ENCODE measurements around the gene COL6A1. TPM values are rescaled to one million over a fixed set of nuclear protein-coding genes. Genes with fewer than 3 reads are reported as not detected.

The COL6A1 gene
- total and polyA plus RNA-seq, 2 of the 13 experiments (the other 11 are each of a cell fraction or from before 2014, with no cell fraction given): 3.1 to 4.8 TPM

DNA sequence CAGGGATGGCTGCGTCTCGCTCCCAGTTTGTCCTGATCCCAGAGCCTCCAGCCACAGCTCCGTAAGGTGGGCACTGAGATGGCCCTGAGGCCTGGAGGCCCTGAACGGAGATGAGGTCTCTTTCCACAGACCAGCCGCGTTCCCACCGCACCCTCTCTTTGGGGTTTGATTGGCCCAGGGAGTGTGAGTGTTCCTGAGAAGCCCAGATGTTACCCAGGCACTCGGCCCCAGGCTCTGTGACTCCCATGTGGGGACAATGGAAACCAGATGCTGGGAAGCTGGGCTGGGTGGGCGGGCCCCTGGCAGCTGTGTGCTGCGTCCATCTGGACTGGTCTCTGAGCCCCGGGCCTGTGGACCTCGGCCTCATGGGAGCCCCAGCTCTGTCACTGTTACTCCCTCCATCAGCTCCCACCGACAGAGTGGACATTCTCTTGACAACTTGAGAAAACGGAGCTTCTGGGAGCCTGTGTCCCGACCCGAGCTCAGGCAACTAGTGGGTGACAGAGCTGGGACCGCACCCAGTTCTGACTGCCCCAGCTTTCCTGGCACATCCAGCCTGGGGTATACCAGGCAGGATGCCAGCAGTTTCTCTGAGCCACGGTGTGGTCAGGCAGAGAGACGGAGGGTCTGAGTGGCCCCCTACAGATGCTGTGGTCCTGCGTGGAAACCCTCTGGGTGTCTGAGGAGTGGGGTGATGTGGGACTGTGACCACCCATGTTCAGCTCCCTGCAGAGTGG, 9.8 kb upstream of the COL6A1 start:
- H3K27ac ChIP-seq (ENCODE audit: extremely low read length, insufficient read depth, low read length): no peak overlapping the region
- no peak overlapping the region for H2AFZ ChIP-seq (ENCODE audit: low read length)
- TF ChIP-seq EEA1 (CRISPR knock-in tag; IDR thresholded peaks at IDR 0.05; ENCODE audit: borderline replicate concordance) (no peak), SALL1 (CRISPR knock-in tag; IDR thresholded peaks at IDR 0.05) (no peak), ZNF256 (CRISPR knock-in tag; conservative IDR thresholded peaks at IDR 0.05) (no peak), ZNF781 (CRISPR knock-in tag; IDR thresholded peaks at IDR 0.05; ENCODE audit: borderline replicate concordance, not compliant biosample characterization) (no peak), ZNF230 (CRISPR knock-in tag; IDR thresholded peaks at IDR 0.05) (no peak), ZNF564 (CRISPR knock-in tag; IDR thresholded peaks at IDR 0.05) (no peak), MEF2D (CRISPR knock-in tag; IDR thresholded peaks at IDR 0.05) (no peak), ETV5 (CRISPR knock-in tag; IDR thresholded peaks at IDR 0.05; ENCODE audit: borderline replicate concordance) (no peak), PPARG (CRISPR knock-in tag; conservative IDR thresholded peaks at IDR 0.05) (no peak), GTF2F1 (IDR thresholded peaks at IDR 0.05; ENCODE audit: low read length) (no peak), CC2D1A (CRISPR knock-in tag; IDR thresholded peaks at IDR 0.05) (no peak), ZNF879 (CRISPR knock-in tag; IDR thresholded peaks at IDR 0.05) (no peak), RARA (CRISPR knock-in tag; IDR thresholded peaks at IDR 0.05) (no peak), PAF1 (CRISPR knock-in tag; IDR thresholded peaks at IDR 0.05) (no peak), ZC3H4 (CRISPR knock-in tag; IDR thresholded peaks at IDR 0.05; ENCODE audit: borderline replicate concordance) (no peak)
- intact Hi-C loops (cut with micrococcal nuclease; ENCODE audit: unreplicated experiment): loop anchor here (5.0 to 10.0 kb wide), 2 partner anchors 176 to 223 kb away; no protein-coding TSS in a partner anchor
- no peaks in the 10 kb centered on the region for H4K20me1 ChIP-seq (ENCODE audit: insufficient read depth, low read length)
- H3K27me3 ChIP-seq (ENCODE audit: control insufficient read depth in 1 of 2, insufficient read depth in 2 of 2, low read length in 2 of 2): peaks cover 19 to 46% of the 10 kb centered on the region in 2 experiments
- ATAC-seq (no peak; the same call in 2 of the 3 replicates), DNase-seq (ENCODE audit: low spot score) (no peak), FAIRE-seq (no peak)
- no peaks in the 10 kb centered on the region for H3K36me3 ChIP-seq (replicated peaks in 1 of 2; ENCODE audit: control insufficient read depth in 1 of 2, insufficient read depth in 2 of 2, low read length in 2 of 2)
- H3K4me3 ChIP-seq (replicated peaks in 1 of 3; ENCODE audit: insufficient read depth in 1 of 3, low read depth in 2 of 3, low read length in 3 of 3): no peak overlapping the region
- ChIA-PET POLR2A (no interaction called here), CTCF (ENCODE audit: low intra/inter-chr PET ratio, low total read pairs) (no interaction called here)
- H3K79me2 ChIP-seq (ENCODE audit: insufficient read depth, low read length): no peaks in the 10 kb centered on the region
- 47% methylated on average over 5 of the region's 20 CpGs for WGBS (ENCODE audit: low lambda C conversion rate)
- H3K4me2 ChIP-seq (ENCODE audit: low read depth, low read length): peak overlapping the region; percentile 18; the same call in 1 of the 2 replicates
- in situ Hi-C loops (cut with HindIII; ENCODE audit: extremely low pct_ligation_motif_present, low pct_unique_long_range_greater_than_20kb): loop anchor here (5.0 to 10.0 kb wide), 3 partner anchors 151 to 313 kb away; partner anchors contain the start of genes LSS, MCM3AP and YBEY
- H3K9me3 ChIP-seq (ENCODE audit: low read length): no peaks in the 10 kb centered on the region
- H3K4me1 ChIP-seq (ENCODE audit: insufficient read depth, low read length): peaks cover 31% of the 10 kb centered on the region
- no peak overlapping the region for H3K9ac ChIP-seq (ENCODE audit: insufficient read depth, low read depth, low read length)
- BruUV-seq (replicated peaks): no TSS peak

Measured in HepG2 (cell line).